Gastrocnemius medialis (tissue), 4 donors: ENCODE results near the gene OR14I1. TPM values are rescaled to one million over a fixed set of nuclear protein-coding genes. Genes with fewer than 3 reads are reported as not detected.

Experiments used
- ATAC-seq, 2 donors: fragments of 150-250 bp; one replicate each; pipeline ENCODE4 v1.9.1; 2016
- DNase-seq, 2 donors: peaks; one replicate each; pipeline ENCODE4 v3.0.0-alpha.2; 2019
- H3K27ac ChIP-seq, 4 donors: fragments of 200-600 bp; sonication (generic); 1 replicate in 1 of 4; 2 replicates in 3 of 4; pipeline ENCODE4 v1.5.1; 2016 to 2018; ENCODE audit warnings: mild to moderate bottlenecking in 2 of 4, moderate library complexity in 1 of 4
- H3K27me3 ChIP-seq, 3 donors: fragments of 200-600 bp; sonication (generic) in 2 of 3; 1 replicate in 1 of 3; 2 replicates in 2 of 3; pipeline versions ENCODE4 v1.5.1 to v1.6.0; 2016 to 2019; ENCODE audit warnings: mild to moderate bottlenecking in 1 of 3, moderate library complexity in 1 of 3
- H3K36me3 ChIP-seq, 2 donors: fragments of 200-600 bp; sonication (generic) in 1 of 2; one replicate each; pipeline ENCODE4 v1.5.1; 2017 to 2018
- H3K4me1 ChIP-seq, 2 donors: fragments of 200-600 bp; sonication (generic) in 1 of 2; one replicate each; pipeline ENCODE4 v1.5.1; 2016 to 2017; ENCODE audit warnings: mild to moderate bottlenecking in 2 of 2
- H3K4me3 ChIP-seq, 4 donors: fragments of 200-600 bp; sonication (generic) in 3 of 4; 1 replicate in 1 of 4; 2 replicates in 3 of 4; pipeline ENCODE4 v1.5.1; 2016 to 2019; ENCODE audit warnings: mild to moderate bottlenecking in 2 of 4
- H3K9me3 ChIP-seq, 3 donors: fragments of 200-600 bp; sonication (generic) in 2 of 3; 1 replicate in 1 of 3; 2 replicates in 2 of 3; pipeline ENCODE4 v1.5.1; 2016 to 2019
- POLR2A ChIP-seq, 2 donors: fragments of 450-650 bp; IDR thresholded peaks; one replicate each; pipeline ENCODE4 v1.6.1; 2017; ENCODE audit warnings: antibody characterized with exemption in 2 of 2, mild to moderate bottlenecking in 2 of 2, moderate library complexity in 2 of 2
- in situ Hi-C, 4 donors: fragments of 200-750 bp; cut with MboI; loops; one replicate each; pipeline versions ENCODE4 v1.15.0 to v1.8.0; 2017; ENCODE audit warnings: low sequenced_read_pairs in 4 of 4
- intact Hi-C: fragments of 100-400 bp; cut with DNase I; formaldehyde crosslinking; loops from one replicate; pipeline ENCODE4 v1.15.1; 2023; ENCODE audit warnings: low total_unique reads
- total RNA-seq, 4 donors: library from RNA; depleted of rRNA; stranded (reverse); fragments of >200 nt; gene quantifications; one replicate each; pipeline versions ENCODE4 v1.1.0 to v1.2.3, GENCODE V29; 2016
- TF ChIP-seq, protein P1 (sequence below), 5 experiments: fragments of 450-650 bp in 3 of 5; fragments of 200-600 bp in 2 of 5; sonication (generic) in 2 of 5; IDR thresholded peaks in 4 of 5; conservative IDR thresholded peaks in 1 of 5; 1 replicate in 4 of 5; 2 replicates in 1 of 5; pipeline ENCODE4 v1.5.1; 2016 to 2019; ENCODE audit warnings: antibody characterized with exemption in 5 of 5, mild to moderate bottlenecking in 3 of 5, moderate library complexity in 3 of 5

Gene OR14I1
- total RNA-seq, 4 donors from 2014 or later, result not detected

DNA sequence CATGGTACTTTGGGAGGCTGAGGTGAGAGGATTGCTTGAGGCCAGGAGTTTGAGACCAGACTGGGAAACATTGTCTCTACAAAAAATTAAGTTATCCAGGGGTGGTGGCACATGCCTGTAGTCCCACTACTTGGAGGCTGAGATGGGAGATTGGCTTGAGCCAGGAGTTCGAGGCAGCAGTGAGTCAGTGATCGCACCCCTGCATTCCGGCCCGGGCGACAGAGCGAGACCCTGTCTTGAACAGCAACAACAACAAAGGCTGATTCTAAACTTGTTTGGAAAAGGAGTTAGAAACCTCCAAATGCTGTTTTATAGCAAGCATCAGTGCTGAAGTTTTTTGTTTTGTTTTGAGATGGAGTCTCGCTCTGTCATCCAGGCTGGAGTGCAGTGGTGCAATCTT is 38.3 kb upstream of the OR14I1 start:
- no peak for ATAC-seq
- Histone ChIP-seq H3K9me3 (no peaks in the 10 kb centered on the region), H3K36me3 (no peaks in the 10 kb centered on the region), H3K4me3 (no peak overlapping the region), H3K27ac (no peak overlapping the region), H3K27me3 (no peaks in the 10 kb centered on the region), H3K4me1 (no peaks in the 10 kb centered on the region)
- no peak for DNase-seq
- in situ Hi-C loops (no loop called here), intact Hi-C loops (no loop called here)
- TF ChIP-seq, protein P1, sequence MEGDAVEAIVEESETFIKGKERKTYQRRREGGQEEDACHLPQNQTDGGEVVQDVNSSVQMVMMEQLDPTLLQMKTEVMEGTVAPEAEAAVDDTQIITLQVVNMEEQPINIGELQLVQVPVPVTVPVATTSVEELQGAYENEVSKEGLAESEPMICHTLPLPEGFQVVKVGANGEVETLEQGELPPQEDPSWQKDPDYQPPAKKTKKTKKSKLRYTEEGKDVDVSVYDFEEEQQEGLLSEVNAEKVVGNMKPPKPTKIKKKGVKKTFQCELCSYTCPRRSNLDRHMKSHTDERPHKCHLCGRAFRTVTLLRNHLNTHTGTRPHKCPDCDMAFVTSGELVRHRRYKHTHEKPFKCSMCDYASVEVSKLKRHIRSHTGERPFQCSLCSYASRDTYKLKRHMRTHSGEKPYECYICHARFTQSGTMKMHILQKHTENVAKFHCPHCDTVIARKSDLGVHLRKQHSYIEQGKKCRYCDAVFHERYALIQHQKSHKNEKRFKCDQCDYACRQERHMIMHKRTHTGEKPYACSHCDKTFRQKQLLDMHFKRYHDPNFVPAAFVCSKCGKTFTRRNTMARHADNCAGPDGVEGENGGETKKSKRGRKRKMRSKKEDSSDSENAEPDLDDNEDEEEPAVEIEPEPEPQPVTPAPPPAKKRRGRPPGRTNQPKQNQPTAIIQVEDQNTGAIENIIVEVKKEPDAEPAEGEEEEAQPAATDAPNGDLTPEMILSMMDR (IDR thresholded peaks at IDR 0.05 in 4 of 5, conservative IDR thresholded peaks at IDR 0.05 in 1 of 5), result no peak
- no peak for TF ChIP-seq POLR2A (IDR thresholded peaks at IDR 0.05)

DNA sequence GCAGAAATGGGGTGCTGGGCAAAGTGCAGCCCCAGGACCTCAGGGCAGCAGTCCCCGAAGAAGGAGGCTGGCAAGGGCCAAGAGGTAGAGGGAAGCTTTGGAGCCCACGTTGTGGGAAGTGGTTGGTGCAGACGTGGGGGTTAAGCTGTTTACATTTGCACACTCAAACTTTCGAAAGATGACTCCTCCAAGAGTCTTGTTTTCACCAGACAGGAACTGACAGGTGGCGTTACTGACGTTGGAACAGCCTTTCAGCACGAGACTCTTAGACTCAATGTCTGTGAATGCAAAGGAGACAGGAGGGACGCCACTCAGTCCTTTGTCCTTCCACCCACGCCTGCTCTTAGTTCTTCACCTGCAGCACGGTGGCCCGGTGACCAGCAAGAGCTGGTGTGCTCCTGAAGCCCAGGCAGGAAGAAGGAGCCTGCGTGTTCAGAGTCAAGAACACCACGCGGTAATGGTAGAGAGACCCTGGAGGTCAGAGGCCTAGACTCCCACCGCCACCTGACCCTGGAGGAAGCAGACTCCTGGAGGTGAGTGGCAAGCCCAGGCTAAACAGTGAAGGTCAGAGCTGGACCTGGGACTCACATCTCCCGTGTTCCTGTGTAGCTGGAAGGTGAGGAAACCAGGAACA is 37.1 kb upstream of the OR14I1 start:
- Histone ChIP-seq H3K36me3 (no peaks in the 10 kb centered on the region), H3K27me3 (no peaks in the 10 kb centered on the region), H3K4me3 (no peak overlapping the region), H3K27ac (no peak overlapping the region), H3K4me1 (no peaks in the 10 kb centered on the region), H3K9me3 (no peaks in the 10 kb centered on the region)
- no peak for TF ChIP-seq POLR2A (IDR thresholded peaks at IDR 0.05)
- TF ChIP-seq, protein P1 (IDR thresholded peaks at IDR 0.05 in 4 of 5, conservative IDR thresholded peaks at IDR 0.05 in 1 of 5), result no peak
- in situ Hi-C loops (no loop called here), intact Hi-C loops (no loop called here)
- ATAC-seq, result no peak
- DNase-seq, result no peak

DNA sequence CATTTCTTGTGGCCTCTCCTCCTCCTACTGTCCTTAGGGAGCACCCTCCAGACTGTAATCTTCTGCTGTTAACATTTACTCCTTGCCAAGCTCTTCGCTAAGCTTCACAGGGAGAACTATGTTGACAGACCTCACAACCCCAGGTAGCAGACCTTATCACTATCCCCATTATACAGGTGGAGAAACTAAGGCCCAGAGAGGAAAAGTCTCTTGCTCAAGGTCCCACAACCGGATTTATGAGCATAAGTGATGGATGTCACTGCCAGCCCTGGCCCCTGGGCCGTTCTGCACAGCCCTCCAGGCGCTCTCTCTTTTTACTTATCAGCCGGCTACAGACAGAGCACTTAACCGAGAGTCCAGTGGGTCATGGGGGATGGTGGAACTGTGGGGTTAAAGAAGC is 34.9 kb upstream of the OR14I1 start:
- in situ Hi-C loops, result no loop called here
- Histone ChIP-seq H3K9me3 (no peaks in the 10 kb centered on the region), H3K27me3 (no peaks in the 10 kb centered on the region), H3K4me1 (no peaks in the 10 kb centered on the region), H3K36me3 (no peaks in the 10 kb centered on the region), H3K27ac (no peak overlapping the region), H3K4me3 (no peak overlapping the region)
- intact Hi-C loops, result no loop called here
- DNase-seq, result no peak
- TF ChIP-seq, protein P1 (IDR thresholded peaks at IDR 0.05 in 4 of 5, conservative IDR thresholded peaks at IDR 0.05 in 1 of 5), result no peak
- no peak for TF ChIP-seq POLR2A (IDR thresholded peaks at IDR 0.05)
- no peak for ATAC-seq

DNA sequence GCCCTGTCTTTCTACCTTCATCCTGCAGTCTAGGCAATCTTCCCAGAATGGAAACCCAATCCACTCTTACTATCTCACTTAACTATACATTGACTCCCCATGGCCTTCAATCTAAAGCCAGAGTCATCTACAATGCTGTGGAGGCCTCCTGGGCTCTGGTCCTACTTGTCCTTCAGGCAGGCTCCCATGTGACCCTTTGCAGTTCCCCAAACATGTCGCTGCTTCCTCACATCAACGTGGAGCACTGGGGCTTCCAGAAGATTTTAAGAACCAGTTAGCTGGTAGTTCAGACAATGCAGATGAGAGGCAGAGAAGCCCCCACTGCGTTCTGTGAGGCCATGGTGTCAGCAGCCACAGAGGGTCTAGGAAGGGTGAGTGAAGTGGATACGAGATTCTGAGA is 34.4 kb upstream of the OR14I1 start:
- intact Hi-C loops, result no loop called here
- ATAC-seq (no peak), DNase-seq (no peak)
- in situ Hi-C loops, result no loop called here
- no peaks in the 10 kb centered on the region for H3K36me3 ChIP-seq
- H3K27ac ChIP-seq, result no peak overlapping the region
- H3K27me3 ChIP-seq, result no peaks in the 10 kb centered on the region
- no peaks in the 10 kb centered on the region for H3K9me3 ChIP-seq
- TF ChIP-seq, protein P1 (IDR thresholded peaks at IDR 0.05 in 4 of 5, conservative IDR thresholded peaks at IDR 0.05 in 1 of 5), result no peak
- no peak for TF ChIP-seq POLR2A (IDR thresholded peaks at IDR 0.05)
- H3K4me1 ChIP-seq, result no peaks in the 10 kb centered on the region
- no peak overlapping the region for H3K4me3 ChIP-seq

DNA sequence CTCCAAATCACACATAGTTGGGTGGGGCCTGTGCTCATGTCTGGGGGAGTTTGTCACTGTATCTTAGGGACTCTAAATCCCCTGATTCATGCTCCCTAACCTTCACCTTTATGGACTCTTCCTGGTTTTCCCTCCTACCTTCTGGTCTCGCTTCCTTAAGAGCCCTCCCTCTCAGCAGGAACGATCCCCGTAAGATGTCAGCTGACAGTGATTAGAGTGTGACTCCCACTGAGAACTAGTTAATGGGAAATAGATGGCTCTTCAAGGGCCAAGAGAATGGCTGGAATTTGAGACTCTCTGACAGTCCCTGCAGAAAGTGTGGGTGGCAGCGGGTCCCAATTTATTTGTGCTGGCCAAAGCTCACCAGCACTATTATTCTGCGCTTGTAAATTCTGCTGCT is 31.0 kb upstream of the OR14I1 start:
- Histone ChIP-seq H3K4me1 (no peaks in the 10 kb centered on the region), H3K4me3 (no peak overlapping the region), H3K9me3 (no peaks in the 10 kb centered on the region), H3K36me3 (no peaks in the 10 kb centered on the region), H3K27ac (no peak overlapping the region), H3K27me3 (no peaks in the 10 kb centered on the region)
- DNase-seq (no peak), ATAC-seq (no peak)
- intact Hi-C loops (no loop called here), in situ Hi-C loops (no loop called here)
- no peak for TF ChIP-seq POLR2A (IDR thresholded peaks at IDR 0.05)
- TF ChIP-seq, protein P1 (IDR thresholded peaks at IDR 0.05 in 4 of 5, conservative IDR thresholded peaks at IDR 0.05 in 1 of 5), result no peak
